Suprapubic skin (tissue), 4 donors: ENCODE measurements around the gene SULF2.
A peak's percentile ranks its signal among the peaks of the same experiment; 100 is the strongest.

Source experiments
- CTCF ChIP-seq, 2 donors: fragments of 200-600 bp in 1 of 2; fragments of 450-650 bp in 1 of 2; sonication (generic) in 1 of 2; IDR thresholded peaks; one replicate each; pipeline ENCODE4 v1.5.1; 2016 to 2019; ENCODE audit warnings: antibody characterized with exemption in 2 of 2, mild to moderate bottlenecking in 1 of 2, moderate library complexity in 1 of 2
- EP300 ChIP-seq: sonication (generic); formaldehyde crosslinking; IDR thresholded peaks from one replicate; pipeline ENCODE4 v1.6.1; 2017; ENCODE audit warnings: antibody characterized with exemption
- POLR2A ChIP-seq, 2 donors: fragments of 450-650 bp; IDR thresholded peaks; one replicate each; pipeline ENCODE4 v1.6.1; 2017; ENCODE audit warnings: antibody characterized with exemption in 2 of 2, mild to moderate bottlenecking in 2 of 2, moderate library complexity in 2 of 2
- POLR2AphosphoS5 ChIP-seq, 3 donors: sonication (generic); formaldehyde crosslinking; IDR thresholded peaks; one replicate each; pipeline ENCODE4 v1.6.1; 2017; ENCODE audit warnings: antibody characterized with exemption in 3 of 3

- peak in 1 of 3 donors; percentile 61 for TF ChIP-seq POLR2AphosphoS5 (IDR thresholded peaks at IDR 0.05)
- no peak for TF ChIP-seq CTCF (IDR thresholded peaks at IDR 0.05)
- TF ChIP-seq POLR2A (IDR thresholded peaks at IDR 0.05): no peak
- no peak for TF ChIP-seq EP300
These were observed 49.6 kb downstream of the SULF2 start for GRCh38 chr20:47735412-47736400.
